22Rv1 (cell line): ENCODE measurements around the gene LTB4R.

Experiments used
- CTCF ChIP-seq: fragments of 450-650 bp; IDR thresholded peaks from 2 replicates; pipeline ENCODE4 v1.5.1; 2017; ENCODE audit warnings: mild to moderate bottlenecking
- ZFX ChIP-seq: fragments of 450-650 bp; IDR thresholded peaks from 2 replicates; pipeline ENCODE4 v1.6.1; 2017; ENCODE audit warnings: antibody characterized with exemption, borderline replicate concordance

DNA sequence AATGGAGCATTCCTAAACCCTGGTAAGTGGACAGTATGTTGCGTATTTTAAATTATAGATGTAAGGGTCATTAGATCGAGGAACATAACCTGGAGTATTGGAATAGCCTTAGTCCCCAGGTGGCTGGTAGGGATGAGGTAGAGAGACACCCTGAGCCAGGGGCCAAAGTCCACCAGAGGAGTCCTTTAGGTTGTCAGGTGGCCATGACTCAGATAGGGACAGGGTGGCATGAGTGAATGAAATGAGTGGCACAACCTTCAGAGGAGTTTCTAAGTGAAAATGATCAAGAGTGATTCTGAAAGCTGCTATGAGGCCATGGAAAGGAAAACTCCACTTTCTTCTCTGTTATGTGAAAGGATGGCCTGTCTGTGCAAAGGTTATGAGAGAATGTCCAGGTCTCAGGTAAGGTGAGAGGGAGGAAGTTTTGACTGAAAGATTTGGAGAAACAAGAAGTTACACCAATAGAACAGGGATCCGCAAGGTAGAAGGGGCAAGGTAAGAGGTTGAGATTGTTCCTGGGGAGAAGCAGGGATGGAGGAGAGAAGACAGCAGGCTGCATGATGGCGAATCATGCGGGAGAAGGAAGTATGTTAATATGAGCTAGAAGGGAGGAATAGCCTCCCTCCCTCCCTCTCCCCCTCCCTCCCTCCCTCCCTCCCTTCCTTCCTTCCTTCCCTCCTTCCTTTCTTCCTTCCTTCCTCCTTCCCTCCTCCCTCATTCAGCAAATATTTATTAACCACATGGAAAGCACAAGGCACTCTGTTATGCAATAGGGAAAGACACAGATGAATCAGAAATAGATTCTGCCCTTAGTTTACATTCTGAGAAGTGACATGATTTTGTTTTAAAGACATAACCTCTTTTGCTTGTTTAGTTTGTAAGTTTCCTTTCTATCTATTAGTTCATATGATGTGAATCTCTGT lies 42.5 kb downstream of the LTB4R start:
- TF ChIP-seq CTCF = no peak
- TF ChIP-seq ZFX = no peak
